GM23338 (cell line): ENCODE data around the gene SAMHD1. TPM values are rescaled to one million over a fixed set of nuclear protein-coding genes. Genes with fewer than 3 reads are reported as not detected.

ENCODE experiments used
- ATAC-seq: fragments of 200-7000 bp; cut with Tn5 transposase; 3 replicates; pipeline ENCODE4 v1.9.1; 2020
- DNase-seq: peaks from one replicate; pipeline ENCODE4 v3.0.0-alpha.2; 2015; ENCODE audit warnings: low spot score
- H2AFZ ChIP-seq: fragments of 200-600 bp; sonication (generic); 2 replicates; pipeline ENCODE4 v1.8.0; 2016; ENCODE audit warnings: antibody characterized with exemption, mild to moderate bottlenecking, moderate library complexity
- H3F3A ChIP-seq: fragments of 200-600 bp; sonication (generic); replicated peaks from 2 replicates; pipeline ENCODE4 v1.8.0; 2017; ENCODE audit warnings: antibody characterized with exemption, mixed run types, low read depth
- H3K27ac ChIP-seq: fragments of 200-600 bp; sonication (generic); 2 replicates; pipeline ENCODE4 v1.6.1; 2016; ENCODE audit warnings: low read depth
- H3K27me3 ChIP-seq: fragments of 200-600 bp; sonication (generic); 2 replicates; pipeline ENCODE4 v1.8.0; 2016; ENCODE audit warnings: mild to moderate bottlenecking, mixed run types, moderate library complexity; ENCODE audit not compliant: insufficient read depth
- H3K36me3 ChIP-seq: fragments of 200-600 bp; sonication (generic); 2 replicates; pipeline ENCODE4 v1.8.0; 2016; ENCODE audit warnings: mild to moderate bottlenecking; ENCODE audit not compliant: insufficient read depth
- H3K4me1 ChIP-seq: fragments of 200-600 bp; sonication (generic); 2 replicates; pipeline ENCODE4 v1.8.0; 2016; ENCODE audit warnings: mild to moderate bottlenecking, moderate library complexity; ENCODE audit not compliant: insufficient read depth
- H3K4me2 ChIP-seq: fragments of 200-600 bp; sonication (generic); 2 replicates; pipeline ENCODE4 v1.7.1; 2017; ENCODE audit warnings: mixed run types
- H3K4me3 ChIP-seq: fragments of 200-600 bp; sonication (generic); 2 replicates; pipeline ENCODE4 v1.6.1; 2016; ENCODE audit warnings: mixed run types
- H3K79me2 ChIP-seq: fragments of 200-600 bp; sonication (generic); replicated peaks from 2 replicates; pipeline ENCODE4 v1.8.0; 2017; ENCODE audit warnings: mild to moderate bottlenecking; ENCODE audit not compliant: insufficient read depth
- H3K9me2 ChIP-seq: fragments of 200-600 bp; sonication (generic); 2 replicates; pipeline ENCODE4 v1.8.0; 2017; ENCODE audit not compliant: insufficient read depth
- H4K20me1 ChIP-seq: fragments of 200-600 bp; sonication (generic); replicated peaks from 2 replicates; pipeline ENCODE4 v1.8.0; 2017; ENCODE audit warnings: mild to moderate bottlenecking; ENCODE audit not compliant: insufficient read depth
- H3K27ac Mint-ChIP-seq: 2 replicates; pipeline ENCODE4 v1.8.0; 2020; ENCODE audit warnings: inconsistent platforms, mild to moderate bottlenecking, moderate library complexity, mixed read lengths
- H3K27me3 Mint-ChIP-seq: 3 replicates; pipeline ENCODE4 v1.8.0; 2022; ENCODE audit warnings: low read depth, mild to moderate bottlenecking, moderate library complexity, mixed read lengths, inconsistent platforms; ENCODE audit not compliant: insufficient read depth, poor library complexity
- H3K36me3 Mint-ChIP-seq: 3 replicates; pipeline ENCODE4 v1.8.0; 2021; ENCODE audit warnings: low read depth, mild to moderate bottlenecking, inconsistent platforms, moderate library complexity, mixed read lengths
- H3K4me1 Mint-ChIP-seq: 3 replicates; pipeline ENCODE4 v1.8.0; 2020; ENCODE audit warnings: mild to moderate bottlenecking, inconsistent platforms, mixed read lengths
- H3K4me3 Mint-ChIP-seq: 3 replicates; pipeline ENCODE4 v1.8.0; 2021; ENCODE audit warnings: moderate library complexity, mild to moderate bottlenecking, inconsistent platforms, mixed read lengths
- H3K9me3 Mint-ChIP-seq: 3 replicates; pipeline ENCODE4 v1.8.0; 2020; ENCODE audit warnings: moderate library complexity, mild to moderate bottlenecking, inconsistent platforms, mixed read lengths
- CREB1 ChIP-seq: fragments of 250-450 bp; sonication (Bioruptor Pico); IDR thresholded peaks from 2 replicates; pipeline ENCODE4 v1.5.0; 2020; ENCODE audit warnings: low read depth, mild to moderate bottlenecking, moderate library complexity
- EZH2 ChIP-seq: fragments of 200-600 bp; sonication (generic); IDR thresholded peaks from one replicate; pipeline ENCODE4 v1.8.0; 2017; ENCODE audit warnings: antibody characterized with exemption, mild to moderate bottlenecking, low read depth; ENCODE audit not compliant: unreplicated experiment
- EZH2phosphoT487 ChIP-seq: fragments of 200-600 bp; sonication (generic); IDR thresholded peaks from one replicate; pipeline ENCODE4 v1.8.1; 2018; ENCODE audit warnings: antibody characterized with exemption; ENCODE audit not compliant: unreplicated experiment
- JUNB ChIP-seq: IDR thresholded peaks from one replicate; pipeline ENCODE4 v1.6.1; 2016; ENCODE audit warnings: antibody characterized with exemption; ENCODE audit not compliant: unreplicated experiment
- NANOG ChIP-seq: IDR thresholded peaks from 2 replicates; pipeline ENCODE4 v1.6.1; 2016; ENCODE audit warnings: antibody characterized with exemption, borderline replicate concordance
- POLR2AphosphoS5 ChIP-seq: IDR thresholded peaks from 2 replicates; pipeline ENCODE4 v1.6.1; 2016; ENCODE audit warnings: antibody characterized with exemption, low read depth
- STAT1 ChIP-seq: IDR thresholded peaks from one replicate; pipeline ENCODE4 v1.6.1; 2016; ENCODE audit warnings: antibody characterized with exemption; ENCODE audit not compliant: unreplicated experiment
- ZNF114 ChIP-seq: fragments of 250-450 bp; sonication (Bioruptor Pico); IDR thresholded peaks from 2 replicates; pipeline ENCODE4 v1.5.0; 2020; ENCODE audit warnings: mild to moderate bottlenecking, moderate library complexity
- ZNF331 ChIP-seq: fragments of 250-450 bp; sonication (Bioruptor Pico); IDR thresholded peaks from 2 replicates; pipeline ENCODE4 v1.5.0; 2020; ENCODE audit warnings: low read depth, mild to moderate bottlenecking, moderate library complexity
- polyA plus RNA-seq: library from polyadenylated mRNA; unstranded; fragments of >200 nt; fragmentation: Nextera tagmentation; extraction: Ambion mirVana; gene quantifications from 2 replicates; pipeline ENCODE4 v1.2.1, GENCODE V29; 2016
- total RNA-seq: library from RNA; depleted of rRNA; stranded (reverse); fragments of >200 nt; shearing (Covaris generic); gene quantifications from 2 replicates; pipeline ENCODE4 v1.2.3, GENCODE V29; 2014
- TF ChIP-seq, protein P1 (sequence below): IDR thresholded peaks from one replicate; pipeline ENCODE4 v1.6.1; 2018; ENCODE audit warnings: antibody characterized with exemption; ENCODE audit not compliant: unreplicated experiment
- TF ChIP-seq, protein P2 (sequence below), 2 experiments: fragments of 200-600 bp in 1 of 2; sonication (generic) in 1 of 2; conservative IDR thresholded peaks; 2 replicates each; pipeline versions ENCODE4 v1.5.1 to v1.6.1; 2016 to 2017; ENCODE audit warnings: antibody characterized with exemption in 2 of 2, low read depth in 2 of 2, mild to moderate bottlenecking in 2 of 2, moderate library complexity in 1 of 2
- TF ChIP-seq, protein P3 (sequence below): IDR thresholded peaks from 2 replicates; pipeline ENCODE4 v1.6.1; 2016; ENCODE audit warnings: antibody characterized with exemption

SAMHD1 gene
- total and polyA plus RNA-seq, 2 experiments from 2014 or later: 21.9 to 45.4 TPM

DNA sequence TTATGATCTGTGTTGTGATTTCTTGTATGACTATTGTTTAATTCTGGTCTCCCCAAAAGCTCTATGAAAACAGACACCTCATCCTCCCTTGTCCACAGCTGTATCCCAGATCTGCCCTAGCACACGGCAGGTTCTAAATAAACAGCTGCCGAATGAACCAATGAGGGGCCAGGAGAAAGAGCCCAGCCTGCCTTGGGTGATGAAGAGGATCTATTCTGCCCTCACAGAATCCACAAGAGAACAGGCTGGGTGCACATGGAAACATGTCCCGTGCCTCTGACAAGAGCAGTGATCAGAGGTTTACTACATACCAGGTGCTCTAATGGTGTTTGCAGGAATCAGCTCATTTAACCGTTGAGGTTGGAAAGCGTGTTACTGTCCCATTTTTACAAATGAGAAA is 91.2 kb downstream of the SAMHD1 start:
- H3K9me3 Mint-ChIP-seq: no peaks in the 10 kb centered on the region
- Histone ChIP-seq H4K20me1 (peaks cover 10% of the 10 kb centered on the region), H3K79me2 (peaks cover 27% of the 10 kb centered on the region), H3F3A (no peaks in the 10 kb centered on the region), H3K9me2 (no peaks in the 10 kb centered on the region), H3K27me3 (peaks cover 25% of the 10 kb centered on the region), H3K4me2 (no peak overlapping the region), H3K27ac (no peak overlapping the region), H3K36me3 (no peaks in the 10 kb centered on the region), H3K4me1 (peaks cover 18% of the 10 kb centered on the region), H2AFZ (no peak overlapping the region), H3K4me3 (no peak overlapping the region)
- no peak overlapping the region; the same call in 2 of the 3 replicates for H3K4me3 Mint-ChIP-seq
- ATAC-seq (no peak), DNase-seq (no peak)
- TF ChIP-seq POLR2AphosphoS5: no peak
- no peak for TF ChIP-seq JUNB
- no peak for TF ChIP-seq ZNF114 (CRISPR knock-in tag)
- TF ChIP-seq, protein P1, sequence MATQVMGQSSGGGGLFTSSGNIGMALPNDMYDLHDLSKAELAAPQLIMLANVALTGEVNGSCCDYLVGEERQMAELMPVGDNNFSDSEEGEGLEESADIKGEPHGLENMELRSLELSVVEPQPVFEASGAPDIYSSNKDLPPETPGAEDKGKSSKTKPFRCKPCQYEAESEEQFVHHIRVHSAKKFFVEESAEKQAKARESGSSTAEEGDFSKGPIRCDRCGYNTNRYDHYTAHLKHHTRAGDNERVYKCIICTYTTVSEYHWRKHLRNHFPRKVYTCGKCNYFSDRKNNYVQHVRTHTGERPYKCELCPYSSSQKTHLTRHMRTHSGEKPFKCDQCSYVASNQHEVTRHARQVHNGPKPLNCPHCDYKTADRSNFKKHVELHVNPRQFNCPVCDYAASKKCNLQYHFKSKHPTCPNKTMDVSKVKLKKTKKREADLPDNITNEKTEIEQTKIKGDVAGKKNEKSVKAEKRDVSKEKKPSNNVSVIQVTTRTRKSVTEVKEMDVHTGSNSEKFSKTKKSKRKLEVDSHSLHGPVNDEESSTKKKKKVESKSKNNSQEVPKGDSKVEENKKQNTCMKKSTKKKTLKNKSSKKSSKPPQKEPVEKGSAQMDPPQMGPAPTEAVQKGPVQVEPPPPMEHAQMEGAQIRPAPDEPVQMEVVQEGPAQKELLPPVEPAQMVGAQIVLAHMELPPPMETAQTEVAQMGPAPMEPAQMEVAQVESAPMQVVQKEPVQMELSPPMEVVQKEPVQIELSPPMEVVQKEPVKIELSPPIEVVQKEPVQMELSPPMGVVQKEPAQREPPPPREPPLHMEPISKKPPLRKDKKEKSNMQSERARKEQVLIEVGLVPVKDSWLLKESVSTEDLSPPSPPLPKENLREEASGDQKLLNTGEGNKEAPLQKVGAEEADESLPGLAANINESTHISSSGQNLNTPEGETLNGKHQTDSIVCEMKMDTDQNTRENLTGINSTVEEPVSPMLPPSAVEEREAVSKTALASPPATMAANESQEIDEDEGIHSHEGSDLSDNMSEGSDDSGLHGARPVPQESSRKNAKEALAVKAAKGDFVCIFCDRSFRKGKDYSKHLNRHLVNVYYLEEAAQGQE: no peak
- TF ChIP-seq, protein P2, sequence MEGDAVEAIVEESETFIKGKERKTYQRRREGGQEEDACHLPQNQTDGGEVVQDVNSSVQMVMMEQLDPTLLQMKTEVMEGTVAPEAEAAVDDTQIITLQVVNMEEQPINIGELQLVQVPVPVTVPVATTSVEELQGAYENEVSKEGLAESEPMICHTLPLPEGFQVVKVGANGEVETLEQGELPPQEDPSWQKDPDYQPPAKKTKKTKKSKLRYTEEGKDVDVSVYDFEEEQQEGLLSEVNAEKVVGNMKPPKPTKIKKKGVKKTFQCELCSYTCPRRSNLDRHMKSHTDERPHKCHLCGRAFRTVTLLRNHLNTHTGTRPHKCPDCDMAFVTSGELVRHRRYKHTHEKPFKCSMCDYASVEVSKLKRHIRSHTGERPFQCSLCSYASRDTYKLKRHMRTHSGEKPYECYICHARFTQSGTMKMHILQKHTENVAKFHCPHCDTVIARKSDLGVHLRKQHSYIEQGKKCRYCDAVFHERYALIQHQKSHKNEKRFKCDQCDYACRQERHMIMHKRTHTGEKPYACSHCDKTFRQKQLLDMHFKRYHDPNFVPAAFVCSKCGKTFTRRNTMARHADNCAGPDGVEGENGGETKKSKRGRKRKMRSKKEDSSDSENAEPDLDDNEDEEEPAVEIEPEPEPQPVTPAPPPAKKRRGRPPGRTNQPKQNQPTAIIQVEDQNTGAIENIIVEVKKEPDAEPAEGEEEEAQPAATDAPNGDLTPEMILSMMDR (conservative IDR thresholded peaks at IDR 0.05; ENCODE audit: low read depth in 2 of 2): no peak
- TF ChIP-seq EZH2phosphoT487: no peak
- TF ChIP-seq, protein P3, sequence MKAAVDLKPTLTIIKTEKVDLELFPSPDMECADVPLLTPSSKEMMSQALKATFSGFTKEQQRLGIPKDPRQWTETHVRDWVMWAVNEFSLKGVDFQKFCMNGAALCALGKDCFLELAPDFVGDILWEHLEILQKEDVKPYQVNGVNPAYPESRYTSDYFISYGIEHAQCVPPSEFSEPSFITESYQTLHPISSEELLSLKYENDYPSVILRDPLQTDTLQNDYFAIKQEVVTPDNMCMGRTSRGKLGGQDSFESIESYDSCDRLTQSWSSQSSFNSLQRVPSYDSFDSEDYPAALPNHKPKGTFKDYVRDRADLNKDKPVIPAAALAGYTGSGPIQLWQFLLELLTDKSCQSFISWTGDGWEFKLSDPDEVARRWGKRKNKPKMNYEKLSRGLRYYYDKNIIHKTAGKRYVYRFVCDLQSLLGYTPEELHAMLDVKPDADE: no peak
- no peak for TF ChIP-seq NANOG
- no peak for TF ChIP-seq STAT1
- TF ChIP-seq CREB1 (CRISPR knock-in tag): no peak
- TF ChIP-seq EZH2: no peak
- TF ChIP-seq ZNF331 (CRISPR knock-in tag): no peak
- H3K36me3 Mint-ChIP-seq: peaks cover 4% of the 10 kb centered on the region; the same call in 2 of the 3 replicates
- H3K27ac Mint-ChIP-seq: no peak overlapping the region
- H3K4me1 Mint-ChIP-seq: peaks cover 51% of the 10 kb centered on the region
- H3K27me3 Mint-ChIP-seq: peaks cover 21% of the 10 kb centered on the region
